Ovary (tissue), 9 donors: ENCODE measurements around the gene LPIN3. TPM values are rescaled to one million over a fixed set of nuclear protein-coding genes. Genes with fewer than 3 reads are reported as not detected.
A peak's percentile ranks its signal among the peaks of the same experiment; 100 is the strongest.

Experiments used
- DNase-seq, 5 donors: peaks; one replicate each; pipeline ENCODE4 v3.0.0-alpha.2; 2019 to 2020
- H3K27ac ChIP-seq, 2 donors: fragments of 200-600 bp; one replicate each; pipeline versions ENCODE4 v1.5.1 to v1.8.0; 2019 to 2022
- H3K27me3 ChIP-seq: fragments of 200-600 bp; one replicate; pipeline ENCODE4 v1.8.0; 2022
- H3K36me3 ChIP-seq: fragments of 200-600 bp; sonication (generic); one replicate; pipeline ENCODE4 v1.5.1; 2019
- H3K4me1 ChIP-seq: one replicate; pipeline ENCODE4 v1.8.1; 2013; ENCODE audit warnings: mild to moderate bottlenecking, moderate library complexity; ENCODE audit not compliant: insufficient read depth
- H3K4me3 ChIP-seq: fragments of 200-600 bp; sonication (generic); one replicate; pipeline ENCODE4 v1.5.1; 2017
- H3K9me3 ChIP-seq, 2 donors: fragments of 200-600 bp in 1 of 2; sonication (generic) in 1 of 2; one replicate each; pipeline versions ENCODE4 v1.5.1 to v1.8.1; 2013 to 2019; ENCODE audit warnings: mild to moderate bottlenecking in 1 of 2, moderate library complexity in 1 of 2
- CTCF ChIP-seq, 3 donors: fragments of 450-650 bp in 2 of 3; fragments of 200-600 bp in 1 of 3; IDR thresholded peaks; one replicate each; pipeline versions ENCODE4 v1.5.1 to v1.8.0; 2016 to 2022; ENCODE audit warnings: antibody characterized with exemption in 3 of 3, mild to moderate bottlenecking in 1 of 3
- EP300 ChIP-seq: sonication (generic); formaldehyde crosslinking; IDR thresholded peaks from one replicate; pipeline ENCODE4 v1.6.1; 2017; ENCODE audit warnings: antibody characterized with exemption
- POLR2A ChIP-seq: fragments of 450-650 bp; IDR thresholded peaks from one replicate; pipeline ENCODE4 v1.6.1; 2017; ENCODE audit warnings: antibody characterized with exemption, mild to moderate bottlenecking, moderate library complexity
- WGBS, 3 donors: extraction: QIAGEN DNeasy Blood & Tissue Kit in 1 of 3; methylation state at CpG; one replicate each; pipeline versions ENCODE4 v1.1.5 to v1.1.7; 2013 to 2017; 5-methylcytosine and 5-hydroxymethylcytosine counted together
- intact Hi-C, 4 donors: fragments of 100-400 bp; cut with DNase I; formaldehyde crosslinking; loops; one replicate each; pipeline versions ENCODE4 v1.11.0 to v1.15.1; 2022 to 2023
- polyA plus RNA-seq, 2 donors: library from polyadenylated mRNA; stranded (reverse); fragments of 200-250 nt in 1 of 2; fragments of 350-450 nt in 1 of 2; fragmentation: Illumina TruSeq in 1 of 2; extraction: RNeasy Lipid Tissue Mini Kit (QIAGEN cat#74804) in 1 of 2; gene quantifications; one replicate each; pipeline ENCODE4 v1.2.3, GENCODE V29; 2013 to 2014
- total RNA-seq, 7 donors: library from RNA; depleted of rRNA in 2 of 7; stranded (reverse); fragments of >200 nt in 2 of 7; fragmentation: NEBNext Ultra II Directional in 3 of 7; extraction: Animal tissue kit (Norgen Biotek cat#: 25700) in 3 of 7; gene quantifications; one replicate each; pipeline versions ENCODE4 v1.1.0 to v1.2.4, GENCODE V29; 2016 to 2023
- donor health status: DM: no; HTN: no; CAD: no; lungs with moderate emphysema.
- donor health status: DM: no; HTN: no; CAD: no.
- donor health status: Bipolar disorder and iron deficiency.
- donor health status: DM: yes; HTN: yes; CAD: no.
- donor health status: DM: no; HTN: no; CAD: no.
- donor health status: DM: yes; HTN: yes; CAD: no.

The LPIN3 gene
- total and polyA plus RNA-seq, 9 donors = 5.1 to 21.6 (median 12.5) TPM

DNA sequence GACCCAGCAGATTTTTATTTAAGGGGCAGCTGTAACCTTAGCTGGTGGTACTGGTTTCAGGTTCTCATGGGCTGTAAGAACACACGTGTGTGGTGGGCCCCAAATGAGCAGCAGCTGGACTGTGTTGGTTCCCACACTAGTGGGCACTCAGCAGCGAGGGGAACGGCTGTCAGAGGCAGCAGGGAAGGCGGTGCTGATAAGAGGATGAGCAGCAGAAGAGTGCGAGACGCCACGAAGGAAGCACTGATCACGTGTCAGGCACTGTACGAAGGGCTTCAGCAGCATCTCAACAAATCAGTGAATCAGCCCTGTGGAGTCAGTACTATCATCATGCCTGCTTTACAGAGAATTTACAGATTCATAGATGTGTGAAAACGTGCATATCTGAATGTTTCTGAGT lies 67.0 kb downstream of the LPIN3 start:
- WGBS, 3 donors = 74 to 76% (median 75%) methylated on average over 10 of the region's 10 CpGs

GRCh38 chr20:41408156-41408794 lies 67.7 kb downstream of the LPIN3 start:
- no peak overlapping the region for H3K4me3 ChIP-seq
- TF ChIP-seq EP300 (no peak), CTCF (IDR thresholded peaks at IDR 0.05) (no peak), POLR2A (no peak)
- intact Hi-C loops = loop anchor here in 3 of 4 donors (5.0 to 10.0 kb wide), 3 partner anchors 61 to 243 kb away; partner anchors contain the start of gene LPIN3 (in 1 of the 3)
- H3K4me1 ChIP-seq = no peaks in the 10 kb centered on the region
- peaks cover 3% of the 10 kb centered on the region for H3K36me3 ChIP-seq
- WGBS, 3 donors = 80 to 87% (median 81%) methylated on average over 5 of the region's 5 CpGs
- H3K27ac ChIP-seq = no peak overlapping the region
- DNase-seq = no peak
- no peaks in the 10 kb centered on the region for H3K9me3 ChIP-seq
- H3K27me3 ChIP-seq = no peaks in the 10 kb centered on the region

More for the DNA sequence above, 67.0 kb downstream of the LPIN3 start:
- Histone ChIP-seq H3K4me1 (no peaks in the 10 kb centered on the region), H3K27me3 (no peaks in the 10 kb centered on the region), H3K27ac (no peak overlapping the region), H3K9me3 (no peaks in the 10 kb centered on the region), H3K36me3 (peaks cover 3% of the 10 kb centered on the region), H3K4me3 (no peak overlapping the region)
- intact Hi-C loops = loop anchor here in 3 of 4 donors (5.0 to 10.0 kb wide), 3 partner anchors 60 to 243 kb away; partner anchors contain the start of gene LPIN3 (in 1 of the 3)
- DNase-seq = no peak
- TF ChIP-seq CTCF (IDR thresholded peaks at IDR 0.05) (no peak), POLR2A (no peak), EP300 (no peak)

DNA sequence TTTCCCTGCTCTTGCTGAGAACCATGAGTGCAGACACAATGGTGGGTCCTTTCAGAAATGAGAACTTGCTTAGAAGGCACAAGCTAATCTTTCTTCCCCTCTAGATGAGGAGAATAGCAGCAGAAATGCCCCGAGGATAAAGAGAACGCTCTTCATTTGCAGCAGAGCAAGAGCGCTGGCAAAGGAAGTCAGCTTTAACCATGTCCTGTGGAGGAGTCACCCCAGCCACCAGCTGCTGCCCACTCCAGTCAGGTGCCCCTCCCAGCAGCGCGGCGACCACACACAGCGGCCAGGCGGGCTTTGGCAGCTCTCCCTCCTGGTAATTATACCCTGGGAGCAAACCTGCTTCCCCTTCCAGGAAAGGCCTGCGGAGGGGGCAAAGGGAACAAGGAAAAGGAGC lies 68.4 kb downstream of the LPIN3 start:
- Histone ChIP-seq H3K27ac (no peak overlapping the region), H3K4me3 (no peak overlapping the region), H3K4me1 (no peaks in the 10 kb centered on the region), H3K36me3 (peaks cover 3% of the 10 kb centered on the region), H3K27me3 (no peaks in the 10 kb centered on the region), H3K9me3 (no peaks in the 10 kb centered on the region)
- DNase-seq = peak in 1 of 5 donors; percentile 34
- no peak for TF ChIP-seq CTCF (IDR thresholded peaks at IDR 0.05)
- no peak for TF ChIP-seq EP300
- no peak for TF ChIP-seq POLR2A
- intact Hi-C loops = loop anchor here in 3 of 4 donors (1.0 to 10.0 kb wide), 4 partner anchors 62 to 244 kb away; partner anchors contain the start of gene LPIN3 (in 1 of the 3)
- 28 to 47% (median 35%) methylated on average over 9 of the region's 9 CpGs for WGBS, 3 donors

Other genes starting within 250 kb of the LPIN3 start
- gene PLCG1, start 203.3 kb upstream of the LPIN3 start, total RNA-seq = 100 to 1,000 TPM in 5 of 7 donors, 10 to 100 TPM in 2; 63.0 to 158 (median 104) TPM
- gene PLCG1, start 203.3 kb upstream of the LPIN3 start, polyA plus RNA-seq = 10 to 100 TPM; 56.1 to 77.2 TPM
- gene ZHX3, start 23.1 kb upstream of the LPIN3 start, total RNA-seq = 10 to 100 TPM; 17.5 to 72.0 (median 53.0) TPM
- gene ZHX3, start 23.1 kb upstream of the LPIN3 start, polyA plus RNA-seq = 10 to 100 TPM; 20.6 to 39.6 TPM
- 10 to 100 TPM in 4 of 7 donors, 1 to 10 TPM in 3; 1.5 to 33.5 (median 14.6) TPM for gene EMILIN3, start 26.0 kb downstream of the LPIN3 start, total RNA-seq
- gene EMILIN3, start 26.0 kb downstream of the LPIN3 start, polyA plus RNA-seq = 1 to 10 TPM; 2.0 to 4.2 TPM